Hepatocyte (in vitro differentiated cells): ENCODE data around the gene SLC43A2. TPM values are rescaled to one million over a fixed set of nuclear protein-coding genes. Genes with fewer than 3 reads are reported as not detected.
A peak's percentile ranks its signal among the peaks of the same experiment; 100 is the strongest.

ENCODE experiments used
- DNase-seq: peaks from one replicate; pipeline ENCODE4 v3.0.0-alpha.2; 2016; ENCODE audit warnings: low spot score
- H2AFZ ChIP-seq: fragments of 200-600 bp; sonication (generic); 2 replicates; pipeline ENCODE4 v1.6.0; 2016; ENCODE audit warnings: antibody characterized with exemption, mild to moderate bottlenecking
- H3K27ac ChIP-seq: fragments of 200-600 bp; sonication (generic); 2 replicates; pipeline ENCODE4 v1.5.1; 2016; ENCODE audit warnings: mild to moderate bottlenecking
- H3K27me3 ChIP-seq: fragments of 200-600 bp; sonication (generic); 2 replicates; pipeline ENCODE4 v1.6.1; 2016
- H3K36me3 ChIP-seq: fragments of 200-600 bp; sonication (generic); replicated peaks from 2 replicates; pipeline ENCODE4 v1.5.1; 2016; ENCODE audit warnings: low read depth; ENCODE audit not compliant: insufficient read depth
- H3K4me1 ChIP-seq: fragments of 200-600 bp; sonication (generic); 2 replicates; pipeline ENCODE4 v1.5.1; 2016; ENCODE audit warnings: mild to moderate bottlenecking, moderate library complexity; ENCODE audit not compliant: insufficient read depth
- H3K4me2 ChIP-seq: fragments of 200-600 bp; sonication (generic); 2 replicates; pipeline ENCODE4 v1.6.0; 2016
- H3K4me3 ChIP-seq: fragments of 200-600 bp; sonication (generic); 2 replicates; pipeline ENCODE4 v1.5.1; 2016; ENCODE audit warnings: mild to moderate bottlenecking
- H3K79me2 ChIP-seq: fragments of 200-600 bp; sonication (generic); 2 replicates; pipeline ENCODE4 v1.6.0; 2017; ENCODE audit warnings: mild to moderate bottlenecking
- H3K9me2 ChIP-seq: fragments of 200-600 bp; sonication (generic); replicated peaks from 2 replicates; pipeline ENCODE4 v1.6.0; 2017; ENCODE audit warnings: mild to moderate bottlenecking; ENCODE audit not compliant: insufficient read depth
- H3K9me3 ChIP-seq: fragments of 200-600 bp; sonication (generic); 2 replicates; pipeline ENCODE4 v1.5.1; 2016; ENCODE audit warnings: low read depth, mild to moderate bottlenecking
- H4K20me1 ChIP-seq: fragments of 200-600 bp; sonication (generic); 2 replicates; pipeline ENCODE4 v1.6.0; 2016; ENCODE audit warnings: mild to moderate bottlenecking; ENCODE audit not compliant: insufficient read depth, poor library complexity, severe bottlenecking
- EZH2 ChIP-seq: fragments of 200-600 bp; sonication (generic); IDR thresholded peaks from 2 replicates; pipeline ENCODE4 v1.6.1; 2016; ENCODE audit warnings: antibody characterized with exemption, mild to moderate bottlenecking, borderline replicate concordance
- EZH2phosphoT487 ChIP-seq: fragments of 200-600 bp; sonication (generic); IDR thresholded peaks from one replicate; pipeline ENCODE4 v1.6.1; 2018; ENCODE audit warnings: antibody characterized with exemption, mild to moderate bottlenecking, low read depth, moderate library complexity; ENCODE audit not compliant: unreplicated experiment, severe bottlenecking
- WGBS: methylation state at CpG from one replicate; pipeline ENCODE4 v1.1.6; 2016; ENCODE audit warnings: low lambda C conversion rate; ENCODE audit errors: missing lambda C conversion rate; 5-methylcytosine and 5-hydroxymethylcytosine counted together
- polyA plus RNA-seq: library from polyadenylated mRNA; unstranded; fragments of >200 nt; fragmentation: Nextera tagmentation; extraction: Ambion mirVana; gene quantifications from 2 replicates; pipeline ENCODE4 v1.2.1, GENCODE V29; 2016
- total RNA-seq: library from RNA; depleted of rRNA; stranded (reverse); fragments of >200 nt; gene quantifications from 2 replicates; pipeline ENCODE4 v1.2.3, GENCODE V29; 2014
- TF ChIP-seq, protein P1 (sequence below): fragments of 200-600 bp; sonication (generic); IDR thresholded peaks from 2 replicates; pipeline ENCODE4 v1.5.1; 2016; ENCODE audit warnings: antibody characterized with exemption, mild to moderate bottlenecking; ENCODE audit not compliant: poor library complexity

SLC43A2 gene
- total and polyA plus RNA-seq, 2 experiments from 2014 or later: 6.0 to 10.2 TPM

- peak; percentile 2 for DNase-seq
- peaks cover 6% of the 10 kb centered on the region for H3K27me3 ChIP-seq
- H3K4me1 ChIP-seq: peaks cover 24% of the 10 kb centered on the region
- WGBS: 97% methylated on average over 14 of the region's 14 CpGs
- H3K9me2 ChIP-seq: no peaks in the 10 kb centered on the region
- H3K9me3 ChIP-seq: no peaks in the 10 kb centered on the region
- H3K79me2 ChIP-seq: no peaks in the 10 kb centered on the region
- TF ChIP-seq EZH2 (no peak), EZH2phosphoT487 (no peak)
- H3K4me3 ChIP-seq: no peak overlapping the region
- no peak overlapping the region for H3K27ac ChIP-seq
- no peaks in the 10 kb centered on the region for H4K20me1 ChIP-seq
- H3K4me2 ChIP-seq: no peak overlapping the region
- H3K36me3 ChIP-seq: no peaks in the 10 kb centered on the region
- H2AFZ ChIP-seq: no peak overlapping the region
These were observed 3.6 kb downstream of the SLC43A2 start for GRCh38 chr17:1625053-1625452.

DNA sequence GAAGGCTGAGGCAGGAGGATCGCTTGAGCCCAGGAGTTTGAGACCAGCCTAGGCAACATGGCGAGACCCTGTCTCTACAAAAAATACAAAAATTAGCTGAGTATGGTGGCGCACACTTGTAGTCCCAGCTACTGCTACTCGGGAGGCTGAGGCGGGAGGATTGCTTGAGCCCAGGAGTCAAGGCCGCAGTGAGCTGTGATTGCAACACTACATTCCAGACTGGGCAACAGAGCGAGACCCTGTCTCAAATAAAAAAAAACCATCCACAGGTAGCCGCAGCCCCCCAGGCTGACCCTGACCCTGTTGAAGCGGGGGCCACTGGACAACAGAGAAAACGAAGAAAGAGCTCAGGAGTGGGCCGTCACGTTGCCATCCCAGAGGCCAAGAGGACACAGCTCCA is 4.0 kb downstream of the SLC43A2 start:
- no peaks in the 10 kb centered on the region for H3K79me2 ChIP-seq
- H2AFZ ChIP-seq: no peak overlapping the region
- H3K36me3 ChIP-seq: no peaks in the 10 kb centered on the region
- H3K4me1 ChIP-seq: peaks cover 22% of the 10 kb centered on the region
- no peaks in the 10 kb centered on the region for H3K9me3 ChIP-seq
- whole genome bisulfite sequencing: 96% methylated on average over 10 of the region's 12 CpGs
- no peaks in the 10 kb centered on the region for H3K9me2 ChIP-seq
- TF ChIP-seq, protein P1, sequence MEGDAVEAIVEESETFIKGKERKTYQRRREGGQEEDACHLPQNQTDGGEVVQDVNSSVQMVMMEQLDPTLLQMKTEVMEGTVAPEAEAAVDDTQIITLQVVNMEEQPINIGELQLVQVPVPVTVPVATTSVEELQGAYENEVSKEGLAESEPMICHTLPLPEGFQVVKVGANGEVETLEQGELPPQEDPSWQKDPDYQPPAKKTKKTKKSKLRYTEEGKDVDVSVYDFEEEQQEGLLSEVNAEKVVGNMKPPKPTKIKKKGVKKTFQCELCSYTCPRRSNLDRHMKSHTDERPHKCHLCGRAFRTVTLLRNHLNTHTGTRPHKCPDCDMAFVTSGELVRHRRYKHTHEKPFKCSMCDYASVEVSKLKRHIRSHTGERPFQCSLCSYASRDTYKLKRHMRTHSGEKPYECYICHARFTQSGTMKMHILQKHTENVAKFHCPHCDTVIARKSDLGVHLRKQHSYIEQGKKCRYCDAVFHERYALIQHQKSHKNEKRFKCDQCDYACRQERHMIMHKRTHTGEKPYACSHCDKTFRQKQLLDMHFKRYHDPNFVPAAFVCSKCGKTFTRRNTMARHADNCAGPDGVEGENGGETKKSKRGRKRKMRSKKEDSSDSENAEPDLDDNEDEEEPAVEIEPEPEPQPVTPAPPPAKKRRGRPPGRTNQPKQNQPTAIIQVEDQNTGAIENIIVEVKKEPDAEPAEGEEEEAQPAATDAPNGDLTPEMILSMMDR: no peak
- TF ChIP-seq EZH2 (no peak), EZH2phosphoT487 (no peak)
- no peak overlapping the region for H3K4me3 ChIP-seq
- H3K27ac ChIP-seq: no peak overlapping the region
- peaks cover 2% of the 10 kb centered on the region for H3K27me3 ChIP-seq
- no peaks in the 10 kb centered on the region for H4K20me1 ChIP-seq
- no peak for DNase-seq
- H3K4me2 ChIP-seq: no peak overlapping the region

DNA sequence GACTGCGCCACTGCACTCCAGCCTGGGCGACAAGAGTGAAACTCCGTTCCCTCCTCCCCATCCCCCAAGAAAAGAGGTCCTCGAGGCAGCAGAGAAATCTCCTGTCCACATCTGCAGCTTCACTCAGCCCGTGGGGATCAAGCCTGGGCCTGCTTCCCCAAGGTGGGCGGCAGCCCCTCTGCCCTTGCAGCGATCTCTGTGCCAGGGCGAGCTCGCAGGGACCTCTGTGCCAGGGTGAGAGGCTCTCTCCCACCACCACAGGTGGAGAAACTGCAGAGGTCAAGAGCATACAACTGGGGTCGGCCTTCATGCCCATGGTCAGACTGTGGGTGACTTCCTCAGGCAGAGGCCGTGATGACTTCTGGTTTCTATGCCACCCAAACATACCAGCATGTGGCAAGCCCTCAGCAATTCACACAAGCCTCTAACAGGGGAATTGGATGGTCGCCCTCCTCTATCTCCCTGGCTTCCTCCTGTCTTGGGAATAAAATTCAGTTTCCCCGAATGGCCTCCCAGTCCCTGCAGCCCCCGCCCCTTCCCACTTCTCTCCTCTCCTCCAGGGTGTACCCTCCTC is 5.5 kb downstream of the SLC43A2 start:
- Histone ChIP-seq H3K36me3 (no peaks in the 10 kb centered on the region), H3K9me3 (no peaks in the 10 kb centered on the region), H3K27me3 (no peaks in the 10 kb centered on the region), H3K4me2 (no peak overlapping the region), H4K20me1 (no peaks in the 10 kb centered on the region), H3K79me2 (no peaks in the 10 kb centered on the region), H3K4me1 (peaks cover 17% of the 10 kb centered on the region), H3K4me3 (no peak overlapping the region), H2AFZ (no peak overlapping the region), H3K27ac (no peak overlapping the region), H3K9me2 (no peaks in the 10 kb centered on the region)
- WGBS: 95% methylated on average over 12 of the region's 14 CpGs
- DNase-seq: no peak
- TF ChIP-seq, protein P1: no peak
- TF ChIP-seq EZH2 (no peak), EZH2phosphoT487 (no peak)

GRCh38 chr17:1621273-1621954 is 7.2 kb downstream of the SLC43A2 start:
- no peak overlapping the region for H2AFZ ChIP-seq
- DNase-seq: peak; percentile 24
- no peak overlapping the region for H3K4me2 ChIP-seq
- H3K27me3 ChIP-seq: no peaks in the 10 kb centered on the region
- no peaks in the 10 kb centered on the region for H3K9me3 ChIP-seq
- no peak for TF ChIP-seq EZH2phosphoT487
- no peak for TF ChIP-seq EZH2
- TF ChIP-seq, protein P1: no peak
- no peaks in the 10 kb centered on the region for H3K36me3 ChIP-seq
- no peak overlapping the region for H3K27ac ChIP-seq
- H3K79me2 ChIP-seq: no peaks in the 10 kb centered on the region
- no peaks in the 10 kb centered on the region for H4K20me1 ChIP-seq
- peaks cover 10% of the 10 kb centered on the region for H3K4me1 ChIP-seq
- no peak overlapping the region for H3K4me3 ChIP-seq
- 67% methylated on average over 17 of the region's 22 CpGs for WGBS
- H3K9me2 ChIP-seq: no peaks in the 10 kb centered on the region
